Esophagus muscularis mucosa (tissue), 4 donors: ENCODE results near the gene SEC14L1. TPM values are rescaled to one million over a fixed set of nuclear protein-coding genes. Genes with fewer than 3 reads are reported as not detected.

ENCODE experiments used
- DNase-seq: peaks from one replicate; pipeline ENCODE4 v3.0.0-alpha.2; 2017; ENCODE audit errors: extremely low spot score
- H3K27ac ChIP-seq, 4 donors: fragments of 200-600 bp; sonication (generic); replicated peaks in 1 of 4; 1 replicate in 3 of 4; 2 replicates in 1 of 4; pipeline ENCODE4 v1.5.1; 2016 to 2019; ENCODE audit warnings: mild to moderate bottlenecking in 1 of 4
- H3K27me3 ChIP-seq, 4 donors: fragments of 200-600 bp; sonication (generic); one replicate each; pipeline versions ENCODE4 v1.5.1 to v1.6.0; 2016 to 2019
- H3K36me3 ChIP-seq, 4 donors: fragments of 200-600 bp; sonication (generic); one replicate each; pipeline ENCODE4 v1.5.1; 2016 to 2019
- H3K4me1 ChIP-seq, 4 donors: fragments of 200-600 bp; sonication (generic); one replicate each; pipeline ENCODE4 v1.5.1; 2016 to 2019
- H3K4me3 ChIP-seq, 4 donors: fragments of 200-600 bp; sonication (generic); 1 replicate in 2 of 4; 2 replicates in 2 of 4; pipeline ENCODE4 v1.5.1; 2016 to 2019; ENCODE audit warnings: mild to moderate bottlenecking in 4 of 4, moderate library complexity in 1 of 4
- H3K9me3 ChIP-seq, 4 donors: fragments of 200-600 bp; sonication (generic); 1 replicate in 3 of 4; 2 replicates in 1 of 4; pipeline ENCODE4 v1.5.1; 2016 to 2019
- EP300 ChIP-seq: sonication (generic); formaldehyde crosslinking; IDR thresholded peaks from one replicate; pipeline ENCODE4 v1.6.1; 2017; ENCODE audit warnings: antibody characterized with exemption
- POLR2A ChIP-seq: fragments of 450-650 bp; IDR thresholded peaks from one replicate; pipeline ENCODE4 v1.6.1; 2017; ENCODE audit warnings: antibody characterized with exemption, moderate library complexity, mild to moderate bottlenecking, low read depth
- POLR2AphosphoS5 ChIP-seq, 2 donors: sonication (generic); formaldehyde crosslinking; IDR thresholded peaks; one replicate each; pipeline ENCODE4 v1.6.1; 2017; ENCODE audit warnings: antibody characterized with exemption in 2 of 2
- WGBS: methylation state at CpG from one replicate; pipeline ENCODE4 v1.1.5; 2018; 5-methylcytosine and 5-hydroxymethylcytosine counted together
- intact Hi-C: fragments of 100-400 bp; cut with DNase I; formaldehyde crosslinking; loops from one replicate; pipeline ENCODE4 v1.15.1; 2023
- total RNA-seq, 4 donors: library from RNA; depleted of rRNA; stranded (reverse); fragments of >200 nt; gene quantifications; one replicate each; pipeline versions ENCODE4 v1.1.0 to v1.2.1, GENCODE V29; 2016
- TF ChIP-seq, protein P1 (sequence below), 3 experiments: fragments of 200-600 bp in 2 of 3; fragments of 450-650 bp in 1 of 3; sonication (generic) in 2 of 3; IDR thresholded peaks; one replicate each; pipeline ENCODE4 v1.5.1; 2017 to 2019; ENCODE audit warnings: antibody characterized with exemption in 3 of 3, mild to moderate bottlenecking in 2 of 3, moderate library complexity in 1 of 3

Gene SEC14L1
- total RNA-seq, 4 donors from 2014 or later, result 40.7 to 96.4 (median 64.4) TPM

DNA sequence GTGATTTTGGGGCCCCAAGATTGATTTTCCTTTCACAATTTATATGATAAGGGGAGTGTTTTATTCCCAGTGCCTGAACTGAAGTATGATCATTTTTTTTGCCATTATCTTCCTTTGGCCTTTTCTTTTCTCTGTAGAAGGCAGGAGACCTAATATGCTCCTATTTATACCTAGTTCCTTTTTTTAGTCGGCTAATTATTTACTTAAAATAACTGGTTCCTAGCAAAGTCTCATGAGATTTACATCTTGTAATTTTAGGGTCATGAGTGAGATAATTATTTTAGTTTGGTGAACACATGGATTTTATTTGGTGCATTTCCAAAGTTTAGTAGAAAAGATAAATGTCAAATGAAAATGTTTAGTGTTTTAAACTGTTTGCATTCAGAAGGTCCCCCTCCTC lies 24.8 kb downstream of the SEC14L1 start:
- intact Hi-C loops, result no loop called here
- peaks cover 0 to 20% (median 5%) of the 10 kb centered on the region in 4 donors for H3K36me3 ChIP-seq
- peaks cover 48 to 62% (median 55%) of the 10 kb centered on the region in 4 donors for H3K4me1 ChIP-seq
- peak overlapping the region in 1 of 4 donors; percentile 19 for H3K27ac ChIP-seq
- H3K4me3 ChIP-seq, result no peak overlapping the region
- TF ChIP-seq EP300 (no peak), POLR2A (no peak), POLR2AphosphoS5 (IDR thresholded peaks at IDR 0.05) (no peak)
- TF ChIP-seq, protein P1, sequence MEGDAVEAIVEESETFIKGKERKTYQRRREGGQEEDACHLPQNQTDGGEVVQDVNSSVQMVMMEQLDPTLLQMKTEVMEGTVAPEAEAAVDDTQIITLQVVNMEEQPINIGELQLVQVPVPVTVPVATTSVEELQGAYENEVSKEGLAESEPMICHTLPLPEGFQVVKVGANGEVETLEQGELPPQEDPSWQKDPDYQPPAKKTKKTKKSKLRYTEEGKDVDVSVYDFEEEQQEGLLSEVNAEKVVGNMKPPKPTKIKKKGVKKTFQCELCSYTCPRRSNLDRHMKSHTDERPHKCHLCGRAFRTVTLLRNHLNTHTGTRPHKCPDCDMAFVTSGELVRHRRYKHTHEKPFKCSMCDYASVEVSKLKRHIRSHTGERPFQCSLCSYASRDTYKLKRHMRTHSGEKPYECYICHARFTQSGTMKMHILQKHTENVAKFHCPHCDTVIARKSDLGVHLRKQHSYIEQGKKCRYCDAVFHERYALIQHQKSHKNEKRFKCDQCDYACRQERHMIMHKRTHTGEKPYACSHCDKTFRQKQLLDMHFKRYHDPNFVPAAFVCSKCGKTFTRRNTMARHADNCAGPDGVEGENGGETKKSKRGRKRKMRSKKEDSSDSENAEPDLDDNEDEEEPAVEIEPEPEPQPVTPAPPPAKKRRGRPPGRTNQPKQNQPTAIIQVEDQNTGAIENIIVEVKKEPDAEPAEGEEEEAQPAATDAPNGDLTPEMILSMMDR (IDR thresholded peaks at IDR 0.05), result no peak
- WGBS, result 10% methylated on average over 1 of the region's 1 CpG
- no peaks in the 10 kb centered on the region for H3K27me3 ChIP-seq
- DNase-seq, result no peak
- peaks cover 0 to 16% (median 8%) of the 10 kb centered on the region in 4 donors for H3K9me3 ChIP-seq

GRCh38 chr17:77167472-77168306 lies 26.9 kb downstream of the SEC14L1 start:
- no peak overlapping the region for H3K4me3 ChIP-seq
- H3K27ac ChIP-seq, result no peak overlapping the region
- H3K36me3 ChIP-seq, result peaks cover 0 to 20% (median 5%) of the 10 kb centered on the region in 4 donors
- no peak for DNase-seq
- H3K27me3 ChIP-seq, result no peaks in the 10 kb centered on the region
- H3K4me1 ChIP-seq, result peaks cover 36 to 56% (median 44%) of the 10 kb centered on the region in 4 donors
- TF ChIP-seq, protein P1 (IDR thresholded peaks at IDR 0.05), result no peak
- TF ChIP-seq POLR2AphosphoS5 (IDR thresholded peaks at IDR 0.05), result no peak
- peaks cover 0 to 16% (median 8%) of the 10 kb centered on the region in 4 donors for H3K9me3 ChIP-seq
- intact Hi-C loops, result no loop called here
- 92% methylated on average over 12 of the region's 12 CpGs for WGBS

DNA sequence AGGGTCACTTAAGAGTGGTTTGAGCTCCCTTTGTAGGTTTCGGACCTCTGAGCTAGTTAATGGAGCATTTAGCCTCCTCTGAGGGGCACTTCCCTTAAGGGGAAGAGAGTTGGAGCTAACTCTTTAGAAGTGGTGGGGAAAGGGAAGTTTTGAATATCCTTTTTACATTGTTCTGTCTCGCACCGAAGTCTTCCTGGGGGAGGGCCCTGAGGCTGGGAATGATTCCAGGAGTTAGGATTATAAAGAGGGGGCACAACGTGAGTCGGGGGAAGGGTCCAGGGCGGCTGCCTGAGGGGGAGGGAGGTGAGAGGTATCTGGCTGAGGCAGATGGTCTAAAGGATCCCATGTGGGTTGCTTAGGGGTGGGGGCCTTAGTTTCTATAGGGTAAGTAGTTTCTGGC lies 32.3 kb downstream of the SEC14L1 start:
- DNase-seq, result no peak
- H3K36me3 ChIP-seq, result peaks cover 14 to 22% (median 15%) of the 10 kb centered on the region in 4 donors
- no peaks in the 10 kb centered on the region for H3K27me3 ChIP-seq
- intact Hi-C loops, result no loop called here
- H3K9me3 ChIP-seq, result peaks cover 0 to 24% (median 16%) of the 10 kb centered on the region in 4 donors
- H3K27ac ChIP-seq, result no peak overlapping the region
- TF ChIP-seq POLR2AphosphoS5 (IDR thresholded peaks at IDR 0.05) (no peak), POLR2A (no peak), EP300 (no peak)
- TF ChIP-seq, protein P1 (IDR thresholded peaks at IDR 0.05), result no peak
- H3K4me1 ChIP-seq, result peaks cover 8 to 34% (median 23%) of the 10 kb centered on the region in 4 donors
- H3K4me3 ChIP-seq, result no peak overlapping the region
- WGBS, result 90% methylated on average over 6 of the region's 6 CpGs

- DNase-seq, result no peak
- Histone ChIP-seq H3K27me3 (no peaks in the 10 kb centered on the region), H3K27ac (no peak overlapping the region), H3K36me3 (peaks cover 14 to 20% (median 15%) of the 10 kb centered on the region in 4 donors), H3K9me3 (peaks cover 0 to 20% (median 16%) of the 10 kb centered on the region in 4 donors), H3K4me3 (no peak overlapping the region), H3K4me1 (peaks cover 8 to 33% (median 22%) of the 10 kb centered on the region in 4 donors)
- intact Hi-C loops, result no loop called here
- TF ChIP-seq POLR2AphosphoS5 (IDR thresholded peaks at IDR 0.05), result no peak
- TF ChIP-seq POLR2A, result no peak
- TF ChIP-seq, protein P1 (IDR thresholded peaks at IDR 0.05), result no peak
- TF ChIP-seq EP300, result no peak
- 93% methylated on average over 10 of the region's 10 CpGs for WGBS
These were observed 34.3 kb downstream of the SEC14L1 start for GRCh38 chr17:77174928-77175661.
